Small intestine (tissue), 7 donors: ENCODE measurements around the gene RASGRP1. TPM values are rescaled to one million over a fixed set of nuclear protein-coding genes. Genes with fewer than 3 reads are reported as not detected.

Source experiments
- DNase-seq, 2 donors: peaks; one replicate each; pipeline versions ENCODE4 v3.0.0 to v3.0.0-alpha.2; 2013
- FAIRE-seq: peaks from 2 replicates; lab custom pipeline; 2012; peaks lifted over from hg19 to GRCh38; lab: Jason Lieb, UNC
- H3K27ac ChIP-seq, 3 donors: one replicate each; pipeline ENCODE4 v1.5.1; 2013; ENCODE audit warnings: low read length in 2 of 3, mild to moderate bottlenecking in 2 of 3, control low read depth in 1 of 3, inconsistent platforms in 1 of 3, low read depth in 1 of 3, moderate library complexity in 1 of 3
- H3K27me3 ChIP-seq, 3 donors: one replicate each; pipeline ENCODE4 v1.6.1; 2013; ENCODE audit warnings: low read length in 3 of 3, inconsistent platforms in 1 of 3; ENCODE audit not compliant: control insufficient read depth in 3 of 3, insufficient read depth in 3 of 3
- H3K36me3 ChIP-seq, 3 donors: one replicate each; pipeline ENCODE4 v1.6.1; 2013; ENCODE audit warnings: low read length in 3 of 3, inconsistent platforms in 1 of 3, low read depth in 1 of 3, mild to moderate bottlenecking in 1 of 3, moderate library complexity in 1 of 3; ENCODE audit not compliant: control insufficient read depth in 3 of 3, insufficient read depth in 2 of 3
- H3K4me1 ChIP-seq, 3 donors: one replicate each; pipeline ENCODE4 v1.6.1; 2013; ENCODE audit warnings: low read length in 2 of 3, inconsistent platforms in 1 of 3, low read depth in 1 of 3, mild to moderate bottlenecking in 1 of 3, moderate library complexity in 1 of 3; ENCODE audit not compliant: control insufficient read depth in 3 of 3, insufficient read depth in 2 of 3
- H3K4me3 ChIP-seq, 3 donors: one replicate each; pipeline ENCODE4 v1.5.1; 2013; ENCODE audit warnings: low read length in 3 of 3, control low read depth in 1 of 3, inconsistent platforms in 1 of 3, low read depth in 1 of 3, mild to moderate bottlenecking in 1 of 3, moderate library complexity in 1 of 3
- H3K9me3 ChIP-seq, 2 donors: one replicate each; pipeline ENCODE4 v1.6.1; 2013; ENCODE audit warnings: low read depth in 1 of 2, low read length in 1 of 2; ENCODE audit not compliant: control insufficient read depth in 2 of 2, insufficient read depth in 1 of 2
- whole genome bisulfite sequencing, 3 donors: extraction: QIAGEN DNeasy Blood & Tissue Kit; methylation state at CpG; one replicate each; pipeline ENCODE4 v1.1.7; 2013; 5-methylcytosine and 5-hydroxymethylcytosine counted together
- polyA plus RNA-seq, 4 donors: library from polyadenylated mRNA; stranded (reverse) in 3 of 4; unstranded in 1 of 4; fragments of 200-250 nt in 3 of 4; fragments of 120-200 nt in 1 of 4; gene quantifications; one replicate each; pipeline versions ENCODE4 v1.2.1 to v1.2.3, GENCODE V29; 2013
- donor health status: healthy with polysubstance abuse.
- donor health status: control.
- donor health status: control.
- donor health status: Bipolar disorder and iron deficiency.
- donor health status: healthy.

The RASGRP1 gene
- polyA plus RNA-seq, 4 donors = 0.45 to 3.0 (median 0.59) TPM

DNA sequence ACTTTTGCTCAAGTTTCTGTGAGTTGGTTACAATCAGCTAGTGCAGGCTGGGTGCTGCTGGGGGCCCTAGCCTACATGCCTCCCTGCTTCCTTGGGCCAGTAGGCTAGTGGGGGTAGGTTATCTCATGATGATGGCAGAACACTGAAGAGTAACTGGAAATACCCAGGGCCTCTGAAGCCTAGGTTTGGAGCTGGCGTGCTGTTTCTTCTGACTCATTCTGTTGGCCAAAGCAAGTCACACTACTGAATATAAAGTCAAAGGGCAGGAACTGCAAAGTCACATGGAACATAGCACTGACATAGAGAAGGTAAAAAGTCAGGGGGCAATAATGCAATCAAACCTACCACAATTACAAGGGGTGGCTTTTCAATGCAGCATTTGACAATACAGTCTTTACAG, 34.5 kb downstream of the RASGRP1 start:
- WGBS, 3 donors = 78 to 83% (median 81%) methylated on average over 1 of the region's 1 CpG
- Histone ChIP-seq H3K27me3 (no peaks in the 10 kb centered on the region), H3K9me3 (no peaks in the 10 kb centered on the region), H3K4me1 (no peaks in the 10 kb centered on the region), H3K36me3 (no peaks in the 10 kb centered on the region), H3K27ac (no peak overlapping the region), H3K4me3 (no peak overlapping the region)
- DNase-seq (no peak), FAIRE-seq (no peak)

GRCh38 chr15:38528294-38528693, 36.3 kb downstream of the RASGRP1 start:
- WGBS, 3 donors = 89 to 100% (median 100%) methylated on average over 1 of the region's 1 CpG
- FAIRE-seq = no peak

GRCh38 chr15:38526158-38526557, 38.5 kb downstream of the RASGRP1 start:
- 94 to 100% (median 95%) methylated on average over 2 of the region's 2 CpGs for WGBS, 3 donors
- no peak for FAIRE-seq
- H3K4me1 ChIP-seq = no peaks in the 10 kb centered on the region

More at GRCh38 chr15:38528294-38528693, 36.3 kb downstream of the RASGRP1 start:
- no peaks in the 10 kb centered on the region for H3K9me3 ChIP-seq
- no peaks in the 10 kb centered on the region for H3K4me1 ChIP-seq
- H3K27ac ChIP-seq = no peak overlapping the region
- H3K4me3 ChIP-seq = no peak overlapping the region
- no peaks in the 10 kb centered on the region for H3K36me3 ChIP-seq
- no peaks in the 10 kb centered on the region for H3K27me3 ChIP-seq
- no peak for DNase-seq

DNA sequence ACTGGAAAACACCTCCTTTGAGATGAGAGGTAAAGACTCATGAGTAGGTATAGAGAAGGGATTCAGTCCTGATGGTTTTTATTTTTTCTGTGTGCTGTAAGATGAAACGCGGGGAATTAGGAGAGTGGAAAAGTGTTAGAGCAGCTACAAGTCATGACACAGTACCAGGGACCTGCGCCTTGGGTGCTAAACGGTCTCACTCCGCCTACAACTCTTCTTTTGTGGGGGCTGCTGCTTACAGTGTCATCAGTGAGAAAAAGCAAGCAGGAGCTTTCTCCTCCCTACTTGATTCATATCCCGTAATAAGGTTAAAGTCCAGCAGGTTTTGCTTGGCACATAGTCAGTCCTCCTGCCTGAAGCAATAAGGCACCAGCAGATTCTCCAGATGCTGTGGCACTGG, 39.1 kb downstream of the RASGRP1 start:
- H3K36me3 ChIP-seq = no peaks in the 10 kb centered on the region
- no peaks in the 10 kb centered on the region for H3K27me3 ChIP-seq
- H3K9me3 ChIP-seq = no peaks in the 10 kb centered on the region
- no peak overlapping the region for H3K4me3 ChIP-seq
- 78 to 86% (median 85%) methylated on average over 6 of the region's 6 CpGs for WGBS, 3 donors
- DNase-seq = no peak
- H3K27ac ChIP-seq = no peak overlapping the region
- FAIRE-seq = no peak
- no peaks in the 10 kb centered on the region for H3K4me1 ChIP-seq

More at GRCh38 chr15:38526158-38526557, 38.5 kb downstream of the RASGRP1 start:
- no peak overlapping the region for H3K4me3 ChIP-seq
- H3K27me3 ChIP-seq = no peaks in the 10 kb centered on the region
- no peaks in the 10 kb centered on the region for H3K36me3 ChIP-seq
- no peaks in the 10 kb centered on the region for H3K9me3 ChIP-seq
- no peak for DNase-seq
- no peak overlapping the region for H3K27ac ChIP-seq

DNA sequence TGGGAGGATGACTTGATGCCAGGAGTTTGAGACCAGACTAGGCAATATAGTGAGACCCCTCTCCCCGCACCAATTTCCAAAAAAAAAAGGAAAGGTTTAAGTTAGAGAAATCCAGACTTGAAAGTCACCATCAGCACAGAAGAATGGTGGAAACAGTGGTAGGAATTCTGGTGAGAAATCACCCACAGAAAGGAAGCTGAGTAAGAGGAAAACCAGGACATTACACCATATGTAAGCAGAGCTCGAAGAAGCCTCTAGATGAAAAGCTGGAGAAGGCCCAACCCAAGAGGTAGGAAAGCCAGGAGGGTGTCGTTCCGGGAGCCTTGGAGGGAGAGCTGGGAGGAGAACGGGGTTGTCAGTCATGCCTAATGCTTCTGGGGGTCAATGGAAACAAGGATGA, 40.5 kb downstream of the RASGRP1 start:
- Histone ChIP-seq H3K4me3 (no peak overlapping the region), H3K9me3 (no peaks in the 10 kb centered on the region), H3K36me3 (no peaks in the 10 kb centered on the region), H3K27me3 (no peaks in the 10 kb centered on the region), H3K27ac (no peak overlapping the region), H3K4me1 (no peaks in the 10 kb centered on the region)
- DNase-seq = no peak
- FAIRE-seq = no peak
- 85 to 97% (median 87%) methylated on average over 5 of the region's 5 CpGs for WGBS, 3 donors

GRCh38 chr15:38522922-38523321, 41.7 kb downstream of the RASGRP1 start:
- no peaks in the 10 kb centered on the region for H3K9me3 ChIP-seq

DNA sequence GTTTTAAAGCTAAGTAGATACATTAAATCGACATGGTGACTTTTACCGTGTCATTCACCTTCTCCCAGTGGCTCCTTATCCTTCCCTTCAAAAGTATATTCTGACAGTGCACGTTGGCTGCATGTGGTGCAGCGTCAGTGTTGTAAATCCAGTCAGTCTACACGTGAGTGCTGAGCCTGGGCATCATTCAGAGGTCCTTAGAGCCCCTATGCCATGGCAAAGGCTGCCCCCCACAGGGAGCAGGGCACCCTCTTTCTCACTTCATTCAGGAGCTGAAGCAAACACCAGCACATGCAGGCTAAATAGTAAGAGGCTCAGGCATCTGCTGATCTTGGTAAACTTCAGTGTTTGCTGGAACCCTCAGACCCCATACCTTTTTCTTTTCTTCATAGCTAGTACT, 43.3 kb downstream of the RASGRP1 start:
- WGBS, 3 donors = 68 to 76% (median 71%) methylated on average over 5 of the region's 5 CpGs
- DNase-seq (no peak), FAIRE-seq (no peak)
- no peak overlapping the region for H3K27ac ChIP-seq
- no peak overlapping the region for H3K4me3 ChIP-seq
- H3K27me3 ChIP-seq = no peaks in the 10 kb centered on the region
- no peaks in the 10 kb centered on the region for H3K4me1 ChIP-seq
- H3K36me3 ChIP-seq = no peaks in the 10 kb centered on the region
- no peaks in the 10 kb centered on the region for H3K9me3 ChIP-seq

More at GRCh38 chr15:38522922-38523321, 41.7 kb downstream of the RASGRP1 start:
- no peak overlapping the region for H3K4me3 ChIP-seq
- no peaks in the 10 kb centered on the region for H3K4me1 ChIP-seq
- H3K27me3 ChIP-seq = no peaks in the 10 kb centered on the region
- H3K36me3 ChIP-seq = no peaks in the 10 kb centered on the region
- no peak overlapping the region for H3K27ac ChIP-seq
- DNase-seq (no peak), FAIRE-seq (no peak)
- 86 to 95% (median 94%) methylated on average over 4 of the region's 4 CpGs for WGBS, 3 donors

- no peak overlapping the region for H3K4me3 ChIP-seq
- H3K4me1 ChIP-seq = no peaks in the 10 kb centered on the region
- 85 to 96% (median 95%) methylated on average over 3 of the region's 3 CpGs for WGBS, 3 donors
- H3K27me3 ChIP-seq = no peaks in the 10 kb centered on the region
- FAIRE-seq = no peak
- no peaks in the 10 kb centered on the region for H3K9me3 ChIP-seq
- H3K36me3 ChIP-seq = no peaks in the 10 kb centered on the region
- H3K27ac ChIP-seq = no peak overlapping the region
- DNase-seq = no peak
Measured at GRCh38 chr15:38520035-38520434, 44.6 kb downstream of the RASGRP1 start.

- no peak overlapping the region for H3K27ac ChIP-seq
- FAIRE-seq (no peak), DNase-seq (no peak)
- H3K9me3 ChIP-seq = no peaks in the 10 kb centered on the region
- H3K36me3 ChIP-seq = no peaks in the 10 kb centered on the region
- no peak overlapping the region for H3K4me3 ChIP-seq
- H3K4me1 ChIP-seq = no peaks in the 10 kb centered on the region
- WGBS, 3 donors = 85 to 96% (median 86%) methylated on average over 4 of the region's 4 CpGs
- H3K27me3 ChIP-seq = no peaks in the 10 kb centered on the region
Measured at GRCh38 chr15:38518084-38518483, 46.5 kb downstream of the RASGRP1 start.
